ENCODE results near the gene IGSF9B.

GRCh38 chr11:133928628-133929059 is 28.1 kb downstream of the IGSF9B start:
- TF ChIP-seq CTCF (conservative IDR thresholded peaks at IDR 0.05 in 1 of 2, IDR thresholded peaks at IDR 0.05 in 1 of 2; ENCODE audit: extremely low read depth in 1 of 2, insufficient read depth in 1 of 2, low read depth in 1 of 2, low read length in 2 of 2) = no peak
- TF ChIP-seq EZH2 (IDR thresholded peaks at IDR 0.05; ENCODE audit: borderline replicate concordance, low read length) = no peak

Measured in mammary epithelial cell (primary cell).